K562 (cell line): ENCODE measurements around the gene TRIO.

Source experiments
- CREM ChIP-seq: IDR thresholded peaks from 2 replicates; pipeline ENCODE4 v1.6.1; 2014; ENCODE audit warnings: antibody characterized with exemption, low read depth
- DPF2 ChIP-seq: fragments of 450-650 bp; IDR thresholded peaks from 2 replicates; pipeline ENCODE4 v1.6.1; 2016
- SREBF2 ChIP-seq: sonication (generic); formaldehyde crosslinking; IDR thresholded peaks from 2 replicates; pipeline ENCODE4 v1.4.0; 2020; ENCODE audit warnings: mild to moderate bottlenecking, missing genetic modification reagents
- ZC3H11A ChIP-seq: IDR thresholded peaks from 2 replicates; pipeline ENCODE4 v1.6.1; 2012; ENCODE audit warnings: low read depth, low read length, improper control_type of control experiment
- ZNF699 ChIP-seq: fragments of 250-450 bp; sonication (Bioruptor Pico); IDR thresholded peaks from 2 replicates; pipeline ENCODE4 v1.8.0; 2021; ENCODE audit warnings: mild to moderate bottlenecking, moderate library complexity; ENCODE audit not compliant: insufficient replicate concordance
- TF ChIP-seq, protein P1 (sequence below), 3 experiments: IDR thresholded peaks in 2 of 3; conservative IDR thresholded peaks in 1 of 3; 2 replicates each; pipeline ENCODE4 v1.5.1; 2011 to 2012; ENCODE audit warnings: low read length in 3 of 3, mild to moderate bottlenecking in 3 of 3, control low read depth in 2 of 3, improper control_type of control experiment in 1 of 3, inconsistent platforms in 1 of 3, low read depth in 1 of 3, mixed read lengths in 1 of 3, moderate library complexity in 1 of 3; ENCODE audit not compliant: insufficient read depth in 2 of 3

DNA sequence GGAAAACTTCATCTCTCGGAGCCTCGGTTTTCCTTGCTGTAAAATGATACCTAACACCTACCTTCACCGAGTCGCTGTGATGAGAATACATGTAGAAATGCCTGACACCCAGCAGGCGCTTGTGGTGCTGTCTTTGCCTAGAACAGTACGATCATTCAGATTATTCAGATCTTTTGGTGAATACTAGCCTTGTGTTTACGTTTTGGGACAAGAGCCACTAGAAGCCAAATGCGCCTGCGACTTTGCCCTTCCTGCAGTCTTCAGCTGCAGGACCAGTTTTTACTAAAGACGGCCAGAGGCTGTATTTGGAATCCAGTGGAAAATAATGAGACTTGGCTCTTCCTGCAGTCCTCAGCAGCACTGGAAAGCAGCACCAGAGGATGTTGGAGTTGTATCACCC is 189.6 kb downstream of the TRIO start:
- TF ChIP-seq, protein P1, sequence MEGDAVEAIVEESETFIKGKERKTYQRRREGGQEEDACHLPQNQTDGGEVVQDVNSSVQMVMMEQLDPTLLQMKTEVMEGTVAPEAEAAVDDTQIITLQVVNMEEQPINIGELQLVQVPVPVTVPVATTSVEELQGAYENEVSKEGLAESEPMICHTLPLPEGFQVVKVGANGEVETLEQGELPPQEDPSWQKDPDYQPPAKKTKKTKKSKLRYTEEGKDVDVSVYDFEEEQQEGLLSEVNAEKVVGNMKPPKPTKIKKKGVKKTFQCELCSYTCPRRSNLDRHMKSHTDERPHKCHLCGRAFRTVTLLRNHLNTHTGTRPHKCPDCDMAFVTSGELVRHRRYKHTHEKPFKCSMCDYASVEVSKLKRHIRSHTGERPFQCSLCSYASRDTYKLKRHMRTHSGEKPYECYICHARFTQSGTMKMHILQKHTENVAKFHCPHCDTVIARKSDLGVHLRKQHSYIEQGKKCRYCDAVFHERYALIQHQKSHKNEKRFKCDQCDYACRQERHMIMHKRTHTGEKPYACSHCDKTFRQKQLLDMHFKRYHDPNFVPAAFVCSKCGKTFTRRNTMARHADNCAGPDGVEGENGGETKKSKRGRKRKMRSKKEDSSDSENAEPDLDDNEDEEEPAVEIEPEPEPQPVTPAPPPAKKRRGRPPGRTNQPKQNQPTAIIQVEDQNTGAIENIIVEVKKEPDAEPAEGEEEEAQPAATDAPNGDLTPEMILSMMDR (IDR thresholded peaks at IDR 0.05 in 2 of 3, conservative IDR thresholded peaks at IDR 0.05 in 1 of 3; ENCODE audit: insufficient read depth in 2 of 3, low read depth in 1 of 3, low read length in 3 of 3), result no peak
- no peak for TF ChIP-seq ZC3H11A
- TF ChIP-seq SREBF2, result no peak
- no peak for TF ChIP-seq DPF2
- TF ChIP-seq CREM, result no peak
- no peak for TF ChIP-seq ZNF699 (CRISPR knock-in tag)
